H9 (cell line): ENCODE measurements around the gene ZC3HAV1L. TPM values are rescaled to one million over a fixed set of nuclear protein-coding genes. Genes with fewer than 3 reads are reported as not detected.

Experiments used
- DNase-seq: peaks from one replicate; pipeline ENCODE4 v3.0.0-alpha.2; 2017
- H2AFZ ChIP-seq: one replicate; pipeline ENCODE4 v1.6.1; 2013; ENCODE audit warnings: mild to moderate bottlenecking, low read length, control low read depth, moderate library complexity
- H2AK5ac ChIP-seq: 2 replicates; pipeline ENCODE4 v1.6.1; 2013; ENCODE audit warnings: low read length, control low read depth, mixed read lengths; ENCODE audit not compliant: insufficient read length
- H2BK120ac ChIP-seq: one replicate; pipeline ENCODE4 v1.6.1; 2013; ENCODE audit warnings: low read depth, mild to moderate bottlenecking, low read length, control low read depth, inconsistent platforms; ENCODE audit not compliant: poor library complexity, severe bottlenecking
- H2BK12ac ChIP-seq: 2 replicates; pipeline ENCODE4 v1.6.1; 2013; ENCODE audit warnings: low read length, control low read depth, mixed read lengths, low read depth; ENCODE audit not compliant: insufficient read length
- H2BK15ac ChIP-seq: 2 replicates; pipeline ENCODE4 v1.6.1; 2013; ENCODE audit warnings: low read depth, low read length, control low read depth
- H2BK20ac ChIP-seq: one replicate; pipeline ENCODE4 v1.6.1; 2013; ENCODE audit warnings: low read depth, mild to moderate bottlenecking, low read length, control low read depth, inconsistent platforms; ENCODE audit not compliant: poor library complexity, severe bottlenecking
- H2BK5ac ChIP-seq: 2 replicates; pipeline ENCODE4 v1.6.1; 2013; ENCODE audit warnings: low read length, control low read depth, mixed read lengths; ENCODE audit not compliant: insufficient read length
- H3K14ac ChIP-seq: 2 replicates; pipeline ENCODE4 v1.6.1; 2013; ENCODE audit warnings: low read length, control low read depth; ENCODE audit not compliant: insufficient read depth
- H3K18ac ChIP-seq: 2 replicates; pipeline ENCODE4 v1.6.1; 2013; ENCODE audit warnings: low read depth, mild to moderate bottlenecking, mixed read lengths, low read length, control low read depth; ENCODE audit not compliant: insufficient read length
- H3K23ac ChIP-seq: 2 replicates; pipeline ENCODE4 v1.6.1; 2013; ENCODE audit warnings: low read length, control low read depth, mixed read lengths, low read depth; ENCODE audit not compliant: insufficient read length
- H3K23me2 ChIP-seq: 2 replicates; pipeline ENCODE4 v1.6.1; 2013; ENCODE audit warnings: low read depth, mild to moderate bottlenecking, mixed read lengths, low read length, control low read depth; ENCODE audit not compliant: insufficient read length, poor library complexity, severe bottlenecking
- H3K27ac ChIP-seq: 2 replicates; pipeline ENCODE4 v1.5.1; 2013; ENCODE audit warnings: low read length, control low read depth, mixed read lengths, low read depth; ENCODE audit not compliant: insufficient read length
- H3K27me3 ChIP-seq: 2 replicates; pipeline ENCODE4 v1.6.1; 2013; ENCODE audit warnings: low read length, control low read depth, inconsistent platforms; ENCODE audit not compliant: insufficient read depth
- H3K4ac ChIP-seq: 2 replicates; pipeline ENCODE4 v1.6.1; 2013; ENCODE audit warnings: low read depth, mild to moderate bottlenecking, control low read depth, inconsistent platforms, low read length, moderate library complexity
- H3K4me1 ChIP-seq: 2 replicates; pipeline ENCODE4 v1.6.1; 2013; ENCODE audit warnings: low read length, control low read depth, inconsistent platforms; ENCODE audit not compliant: insufficient read depth
- H3K4me2 ChIP-seq: 2 replicates; pipeline ENCODE4 v1.6.1; 2013; ENCODE audit warnings: low read length, control low read depth, mixed read lengths; ENCODE audit not compliant: insufficient read length, insufficient read depth
- H3K56ac ChIP-seq: 2 replicates; pipeline ENCODE4 v1.6.1; 2013; ENCODE audit warnings: low read depth, mild to moderate bottlenecking, mixed read lengths, low read length, control low read depth; ENCODE audit not compliant: insufficient read length
- H3K79me1 ChIP-seq: 2 replicates; pipeline ENCODE4 v1.6.1; 2013; ENCODE audit warnings: low read depth, mild to moderate bottlenecking, moderate library complexity, low read length, control low read depth, inconsistent platforms; ENCODE audit not compliant: insufficient read depth, poor library complexity, severe bottlenecking
- H3K79me2 ChIP-seq: 2 replicates; pipeline ENCODE4 v1.6.1; 2013; ENCODE audit warnings: low read length, control low read depth, inconsistent platforms; ENCODE audit not compliant: insufficient read depth
- H3K9ac ChIP-seq: 2 replicates; pipeline ENCODE4 v1.6.1; 2013; ENCODE audit warnings: low read length, control low read depth, mixed read lengths; ENCODE audit not compliant: insufficient read length; ENCODE audit errors: extremely low read depth
- H3K9me3 ChIP-seq: one replicate; pipeline ENCODE4 v1.6.1; 2013; ENCODE audit warnings: low read depth, low read length, inconsistent platforms; ENCODE audit not compliant: control insufficient read depth
- H3T11ph ChIP-seq: one replicate; pipeline ENCODE4 v1.6.1; 2013; ENCODE audit warnings: mild to moderate bottlenecking, low read length, control low read depth, inconsistent platforms
- H4K20me1 ChIP-seq: one replicate; pipeline ENCODE4 v1.6.1; 2013; ENCODE audit not compliant: control insufficient read depth, insufficient read length, insufficient read depth
- H4K5ac ChIP-seq: 2 replicates; pipeline ENCODE4 v1.6.1; 2013; ENCODE audit warnings: low read depth, mild to moderate bottlenecking, mixed read lengths, low read length, control low read depth; ENCODE audit not compliant: insufficient read length
- H4K8ac ChIP-seq: replicated peaks from 2 replicates; pipeline ENCODE4 v1.6.1; 2013; ENCODE audit warnings: low read length, control low read depth, mixed read lengths, low read depth; ENCODE audit not compliant: insufficient read length
- H4K91ac ChIP-seq: 2 replicates; pipeline ENCODE4 v1.6.1; 2013; ENCODE audit warnings: low read depth, mild to moderate bottlenecking, moderate library complexity, mixed read lengths, low read length, control low read depth; ENCODE audit not compliant: insufficient read length
- H3K27ac Mint-ChIP-seq, 3 experiments: 2 replicates in 2 of 3; 3 replicates in 1 of 3; pipeline ENCODE4 v1.8.0; 2020 to 2021; ENCODE audit warnings: mixed read lengths in 3 of 3, mild to moderate bottlenecking in 1 of 3, moderate library complexity in 1 of 3
- H3K27me3 Mint-ChIP-seq: 2 replicates; pipeline ENCODE4 v1.8.0; 2021; ENCODE audit warnings: low read depth, mild to moderate bottlenecking, moderate library complexity, mixed read lengths
- H3K36me3 Mint-ChIP-seq, 3 experiments: 2 replicates in 2 of 3; 3 replicates in 1 of 3; pipeline ENCODE4 v1.8.0; 2020 to 2021; ENCODE audit warnings: low read depth in 3 of 3, mixed read lengths in 3 of 3; ENCODE audit not compliant: insufficient read depth in 1 of 3
- H3K4me1 Mint-ChIP-seq, 2 experiments: 2 replicates each; pipeline ENCODE4 v1.8.0; 2020; ENCODE audit warnings: mixed read lengths in 2 of 2
- H3K4me3 Mint-ChIP-seq, 2 experiments: 2 replicates in 1 of 2; 3 replicates in 1 of 2; pipeline ENCODE4 v1.8.0; 2020 to 2021; ENCODE audit warnings: mild to moderate bottlenecking in 2 of 2, mixed read lengths in 2 of 2, moderate library complexity in 1 of 2
- H3K9me3 Mint-ChIP-seq, 2 experiments: 2 replicates in 1 of 2; 3 replicates in 1 of 2; pipeline ENCODE4 v1.8.0; 2020; ENCODE audit warnings: mild to moderate bottlenecking in 2 of 2, mixed read lengths in 2 of 2, moderate library complexity in 1 of 2
- WGBS: extraction: QIAGEN DNeasy Blood & Tissue Kit; methylation state at CpG from one replicate; pipeline ENCODE4 v1.1.7; 2013; ENCODE audit warnings: missing lambda C conversion rate, low lambda C conversion rate, mixed read lengths; ENCODE audit not compliant: insufficient read length; ENCODE audit errors: extremely low coverage; 5-methylcytosine and 5-hydroxymethylcytosine counted together
- total RNA-seq: library from RNA; stranded (reverse); gene quantifications from 2 replicates; pipeline ENCODE4 v1.2.1, GENCODE V29; 2021
- TF ChIP-seq, protein P1 (sequence below): fragments of 200-600 bp; sonication (generic); conservative IDR thresholded peaks from 3 replicates; pipeline ENCODE4 v1.8.0; 2021; ENCODE audit warnings: antibody characterized with exemption, mild to moderate bottlenecking

Gene ZC3HAV1L
- total RNA-seq, 1 experiment from 2014 or later, result not detected

- no peak overlapping the region for H2BK120ac ChIP-seq
- no peaks in the 10 kb centered on the region for H4K20me1 ChIP-seq
- TF ChIP-seq, protein P1, sequence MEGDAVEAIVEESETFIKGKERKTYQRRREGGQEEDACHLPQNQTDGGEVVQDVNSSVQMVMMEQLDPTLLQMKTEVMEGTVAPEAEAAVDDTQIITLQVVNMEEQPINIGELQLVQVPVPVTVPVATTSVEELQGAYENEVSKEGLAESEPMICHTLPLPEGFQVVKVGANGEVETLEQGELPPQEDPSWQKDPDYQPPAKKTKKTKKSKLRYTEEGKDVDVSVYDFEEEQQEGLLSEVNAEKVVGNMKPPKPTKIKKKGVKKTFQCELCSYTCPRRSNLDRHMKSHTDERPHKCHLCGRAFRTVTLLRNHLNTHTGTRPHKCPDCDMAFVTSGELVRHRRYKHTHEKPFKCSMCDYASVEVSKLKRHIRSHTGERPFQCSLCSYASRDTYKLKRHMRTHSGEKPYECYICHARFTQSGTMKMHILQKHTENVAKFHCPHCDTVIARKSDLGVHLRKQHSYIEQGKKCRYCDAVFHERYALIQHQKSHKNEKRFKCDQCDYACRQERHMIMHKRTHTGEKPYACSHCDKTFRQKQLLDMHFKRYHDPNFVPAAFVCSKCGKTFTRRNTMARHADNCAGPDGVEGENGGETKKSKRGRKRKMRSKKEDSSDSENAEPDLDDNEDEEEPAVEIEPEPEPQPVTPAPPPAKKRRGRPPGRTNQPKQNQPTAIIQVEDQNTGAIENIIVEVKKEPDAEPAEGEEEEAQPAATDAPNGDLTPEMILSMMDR, result no peak
- Mint-ChIP-seq H3K4me1 (no peaks in the 10 kb centered on the region; a peak in 2 of 4 replicates), H3K36me3 (peaks cover 2 to 48% (median 10%) of the 10 kb centered on the region in 3 experiments; a peak in 6 of 7 replicates), H3K27ac (no peak overlapping the region), H3K9me3 (no peaks in the 10 kb centered on the region), H3K4me3 (no peak overlapping the region), H3K27me3 (no peaks in the 10 kb centered on the region)
- no peaks in the 10 kb centered on the region for H3K79me1 ChIP-seq
- no peak overlapping the region for H4K5ac ChIP-seq
- H3T11ph ChIP-seq, result no peak overlapping the region
- H3K27me3 ChIP-seq, result no peaks in the 10 kb centered on the region
- no peak overlapping the region for H2BK12ac ChIP-seq
- H3K79me2 ChIP-seq, result no peaks in the 10 kb centered on the region
- H2BK15ac ChIP-seq, result no peak overlapping the region
- no peak overlapping the region for H2AFZ ChIP-seq
- no CpG with 5 or more reads among the region's 7 CpGs for WGBS
- no peaks in the 10 kb centered on the region for H3K23me2 ChIP-seq
- H4K8ac ChIP-seq, result no peak overlapping the region
- no peak overlapping the region for H3K14ac ChIP-seq
- no peaks in the 10 kb centered on the region for H3K9me3 ChIP-seq
- H3K4me1 ChIP-seq, result no peaks in the 10 kb centered on the region; the same call in 1 of the 2 replicates
- no peak overlapping the region for H3K18ac ChIP-seq
- no peak overlapping the region for H2BK5ac ChIP-seq
- no peak overlapping the region for H4K91ac ChIP-seq
- no peak overlapping the region for H3K56ac ChIP-seq
- no peak overlapping the region for H2AK5ac ChIP-seq
- H3K27ac ChIP-seq, result no peak overlapping the region
- DNase-seq, result no peak
- no peak overlapping the region for H3K4me2 ChIP-seq
- no peak overlapping the region for H2BK20ac ChIP-seq
- H3K23ac ChIP-seq, result no peak overlapping the region
- no peak overlapping the region for H3K9ac ChIP-seq
- H3K4ac ChIP-seq, result no peak overlapping the region
Observed at GRCh38 chr7:139049111-139049510, 13.3 kb upstream of the ZC3HAV1L start.
